HCT116 (cell line): ENCODE measurements around the gene SLC29A1. TPM values are rescaled to one million over a fixed set of nuclear protein-coding genes. Genes with fewer than 3 reads are reported as not detected.

ENCODE experiments used
- ATAC-seq: fragments of 200-7000 bp; cut with Tn5 transposase; 2 replicates; pipeline ENCODE4 v1.9.1; 2020; ENCODE audit warnings: mild to moderate bottlenecking, moderate library complexity
- BruUV-seq: library from RNA; stranded (reverse); fragments of 400-500 nt; replicated peaks from 2 replicates; lab custom pipeline; 2021; lab: Mats Ljungman, UMichigan
- CTCF ChIA-PET: fragments of 300-600 bp; sonication (Branson Sonifier 250); formaldehyde crosslinking; loops from one replicate; lab custom pipeline; 2021; ENCODE audit warnings: antibody characterized with exemption; lab: Charles Lee
- POLR2A ChIA-PET: fragments of 300-600, 350-600 bp; sonication (Branson Sonifier 250); formaldehyde crosslinking; loops from one replicate; lab custom pipeline; 2021; ENCODE audit warnings: antibody characterized with exemption; lab: Charles Lee
- RAD21 ChIA-PET, 2 experiments: fragments of 300-600 bp; sonication (Branson Sonifier 250); formaldehyde crosslinking; loops; one replicate each; lab custom pipeline; 2023; ENCODE audit warnings: low total read pairs in 2 of 2; ENCODE audit not compliant: uncharacterized antibody in 2 of 2, unreplicated experiment in 2 of 2, low non-redundant PET in 1 of 2; lab: Charles Lee
- DNase-seq: peaks from one replicate; pipeline ENCODE4 v3.0.0-alpha.2; 2010; ENCODE audit warnings: low read depth, low spot score
- H2AFZ ChIP-seq: fragments of 200-600 bp; shearing (Covaris generic), sonication (generic); 2 replicates; pipeline ENCODE4 v1.6.1; 2017; ENCODE audit warnings: low read depth, mixed run types, mixed read lengths, antibody characterized with exemption, low read length; ENCODE audit not compliant: poor library complexity, severe bottlenecking
- H3K27ac ChIP-seq: 2 replicates; pipeline ENCODE4 v1.5.1; 2012; ENCODE audit warnings: low read depth, low read length
- H3K27me3 ChIP-seq: fragments of 200-600 bp; sonication (generic); 2 replicates; pipeline ENCODE4 v1.6.1; 2016; ENCODE audit warnings: mixed run types, low read length, mixed read lengths; ENCODE audit not compliant: insufficient read depth
- H3K36me3 ChIP-seq, 2 experiments: fragments of 200-500 bp in 1 of 2; fragments of 200-600 bp in 1 of 2; sonication (Bioruptor generic) in 1 of 2; sonication (generic) in 1 of 2; 2 replicates each; pipeline versions ENCODE4 v1.5.1 to v1.6.1; 2014 to 2016; ENCODE audit warnings: low read length in 2 of 2, inconsistent platforms in 1 of 2, mixed read lengths in 1 of 2, mixed run types in 1 of 2; ENCODE audit not compliant: insufficient read depth in 2 of 2, control insufficient read depth in 1 of 2
- H3K4me1 ChIP-seq, 2 experiments: fragments of 200-600 bp in 1 of 2; sonication (generic) in 1 of 2; 2 replicates each; pipeline versions ENCODE4 v1.5.1 to v1.6.1; 2012 to 2017; ENCODE audit warnings: low read length in 2 of 2, inconsistent platforms in 1 of 2, mild to moderate bottlenecking in 1 of 2, mixed read lengths in 1 of 2, mixed run types in 1 of 2, moderate library complexity in 1 of 2; ENCODE audit not compliant: insufficient read depth in 2 of 2, control insufficient read depth in 1 of 2
- H3K4me2 ChIP-seq: fragments of 200-600 bp; sonication (generic); 2 replicates; pipeline ENCODE4 v1.6.1; 2017; ENCODE audit warnings: mixed run types, low read length, mixed read lengths
- H3K4me3 ChIP-seq, 2 experiments: fragments of 200-600 bp in 1 of 2; sonication (generic) in 1 of 2; replicated peaks in 1 of 2; 2 replicates each; pipeline ENCODE4 v1.5.1; 2011 to 2016; ENCODE audit warnings: low read length in 2 of 2, control low read depth in 1 of 2, low read depth in 1 of 2, mild to moderate bottlenecking in 1 of 2, mixed read lengths in 1 of 2, mixed run types in 1 of 2
- H3K79me2 ChIP-seq: fragments of 200-600 bp; sonication (generic); 2 replicates; pipeline ENCODE4 v1.6.1; 2017; ENCODE audit warnings: mild to moderate bottlenecking, mixed run types, low read length, moderate library complexity, mixed read lengths; ENCODE audit not compliant: insufficient read depth
- H3K9ac ChIP-seq: fragments of 200-600 bp; sonication (generic); 2 replicates; pipeline ENCODE4 v1.6.1; 2016; ENCODE audit warnings: low read length, mixed read lengths
- H3K9me2 ChIP-seq: fragments of 200-600 bp; sonication (generic), shearing (Covaris generic); 2 replicates; pipeline ENCODE4 v1.6.1; 2017; ENCODE audit warnings: mixed run types, mild to moderate bottlenecking, moderate library complexity; ENCODE audit not compliant: insufficient read depth
- H3K9me3 ChIP-seq, 2 experiments: fragments of 200-500 bp in 1 of 2; fragments of 200-600 bp in 1 of 2; sonication (Bioruptor generic) in 1 of 2; sonication (generic) in 1 of 2; 2 replicates each; pipeline ENCODE4 v1.6.1; 2014 to 2017; ENCODE audit warnings: low read length in 2 of 2, mixed read lengths in 2 of 2, inconsistent platforms in 1 of 2, low read depth in 1 of 2, mild to moderate bottlenecking in 1 of 2, mixed run types in 1 of 2, moderate library complexity in 1 of 2; ENCODE audit not compliant: control insufficient read depth in 1 of 2, insufficient read depth in 1 of 2
- H4K20me1 ChIP-seq: fragments of 200-600 bp; sonication (generic), shearing (Covaris generic); 2 replicates; pipeline ENCODE4 v1.6.1; 2017; ENCODE audit warnings: mixed run types, mild to moderate bottlenecking, moderate library complexity; ENCODE audit not compliant: insufficient read depth
- CBX3 ChIP-seq: IDR thresholded peaks from 2 replicates; pipeline ENCODE4 v1.6.1; 2012; ENCODE audit warnings: low read depth
- EGR1 ChIP-seq: IDR thresholded peaks from 2 replicates; pipeline ENCODE4 v1.6.1; 2012; ENCODE audit warnings: low read depth
- EZH2 ChIP-seq: fragments of 200-600 bp; sonication (generic); IDR thresholded peaks from 2 replicates; pipeline ENCODE4 v1.6.1; 2017; ENCODE audit warnings: antibody characterized with exemption, mixed run types
- JUND ChIP-seq: IDR thresholded peaks from 2 replicates; pipeline ENCODE4 v1.6.1; 2012
- RAD21 ChIP-seq: IDR thresholded peaks from 2 replicates; pipeline ENCODE4 v1.6.1; 2012; ENCODE audit warnings: low read depth, mild to moderate bottlenecking
- SRF ChIP-seq: IDR thresholded peaks from 2 replicates; pipeline ENCODE4 v1.6.1; 2012; ENCODE audit warnings: low read depth
- TCF7L2 ChIP-seq: IDR thresholded peaks from 2 replicates; pipeline ENCODE4 v1.7.0; 2011; ENCODE audit warnings: borderline replicate concordance, inconsistent platforms; ENCODE audit not compliant: insufficient read depth, insufficient read length; ENCODE audit errors: extremely low read depth
- ZFX ChIP-seq: fragments of 450-650 bp; IDR thresholded peaks from 2 replicates; pipeline ENCODE4 v1.6.1; 2017
- intact Hi-C: fragments of 100-400 bp; cut with micrococcal nuclease; formaldehyde crosslinking; loops from 2 replicates; pipeline ENCODE4 v1.10.0; 2022
- total RNA-seq: library from RNA; stranded (reverse); gene quantifications from one replicate; pipeline ENCODE4 v1.2.1, GENCODE V29; 2021; ENCODE audit not compliant: unreplicated experiment
- TF ChIP-seq, protein P1 (sequence below): IDR thresholded peaks from 2 replicates; pipeline ENCODE4 v1.6.1; 2012; ENCODE audit warnings: low read depth

Gene SLC29A1
- total RNA-seq, 1 experiment from 2014 or later = 67.6 TPM

DNA sequence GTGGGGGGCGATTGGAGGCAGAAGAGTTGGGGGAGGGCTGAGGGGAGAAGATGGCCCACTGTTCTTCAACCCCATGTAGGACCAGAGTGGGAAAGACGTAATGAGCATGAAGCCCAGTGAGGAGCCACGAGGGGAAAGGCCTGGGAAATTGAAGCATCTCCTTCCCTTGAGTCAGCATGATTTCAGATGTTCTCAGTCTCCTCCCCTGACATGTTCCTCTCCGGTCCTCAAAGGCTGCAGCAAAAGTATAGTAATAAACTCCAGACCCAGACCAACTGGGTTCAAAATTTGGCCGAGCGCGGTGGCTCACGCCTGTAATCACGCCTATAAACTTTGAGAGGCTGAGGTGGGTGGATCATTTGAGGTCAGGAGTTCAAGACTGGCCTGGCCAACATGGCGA lies 43.9 kb downstream of the SLC29A1 start:
- ChIA-PET RAD21 (no interaction called here), CTCF (interaction anchor here (1.2 to 2.9 kb wide), 4 partner anchors 10 to 72 kb away, joined by 3 to 36 read pairs (median 6); no protein-coding TSS in a partner anchor), POLR2A (interaction anchor here (1.2 kb wide), 1 partner anchor 11 kb away, joined by 3 read pairs; the partner anchor contains the start of gene SLC35B2)
- Histone ChIP-seq H2AFZ (no peak overlapping the region), H3K9me2 (no peaks in the 10 kb centered on the region), H3K9me3 (no peaks in the 10 kb centered on the region), H3K27me3 (no peaks in the 10 kb centered on the region), H3K79me2 (peaks cover 25% of the 10 kb centered on the region; the same call in 1 of the 2 replicates), H3K9ac (no peak overlapping the region), H4K20me1 (no peaks in the 10 kb centered on the region), H3K4me1 (peaks cover 7 to 26% of the 10 kb centered on the region in 2 experiments), H3K36me3 (no peaks in the 10 kb centered on the region), H3K4me3 (no peak overlapping the region), H3K27ac (no peak overlapping the region), H3K4me2 (no peak overlapping the region)
- TF ChIP-seq EGR1 = no peak
- TF ChIP-seq EZH2 = no peak
- no peak for TF ChIP-seq JUND
- TF ChIP-seq TCF7L2 = no peak
- TF ChIP-seq SRF = no peak
- TF ChIP-seq RAD21 = no peak
- TF ChIP-seq, protein P1, sequence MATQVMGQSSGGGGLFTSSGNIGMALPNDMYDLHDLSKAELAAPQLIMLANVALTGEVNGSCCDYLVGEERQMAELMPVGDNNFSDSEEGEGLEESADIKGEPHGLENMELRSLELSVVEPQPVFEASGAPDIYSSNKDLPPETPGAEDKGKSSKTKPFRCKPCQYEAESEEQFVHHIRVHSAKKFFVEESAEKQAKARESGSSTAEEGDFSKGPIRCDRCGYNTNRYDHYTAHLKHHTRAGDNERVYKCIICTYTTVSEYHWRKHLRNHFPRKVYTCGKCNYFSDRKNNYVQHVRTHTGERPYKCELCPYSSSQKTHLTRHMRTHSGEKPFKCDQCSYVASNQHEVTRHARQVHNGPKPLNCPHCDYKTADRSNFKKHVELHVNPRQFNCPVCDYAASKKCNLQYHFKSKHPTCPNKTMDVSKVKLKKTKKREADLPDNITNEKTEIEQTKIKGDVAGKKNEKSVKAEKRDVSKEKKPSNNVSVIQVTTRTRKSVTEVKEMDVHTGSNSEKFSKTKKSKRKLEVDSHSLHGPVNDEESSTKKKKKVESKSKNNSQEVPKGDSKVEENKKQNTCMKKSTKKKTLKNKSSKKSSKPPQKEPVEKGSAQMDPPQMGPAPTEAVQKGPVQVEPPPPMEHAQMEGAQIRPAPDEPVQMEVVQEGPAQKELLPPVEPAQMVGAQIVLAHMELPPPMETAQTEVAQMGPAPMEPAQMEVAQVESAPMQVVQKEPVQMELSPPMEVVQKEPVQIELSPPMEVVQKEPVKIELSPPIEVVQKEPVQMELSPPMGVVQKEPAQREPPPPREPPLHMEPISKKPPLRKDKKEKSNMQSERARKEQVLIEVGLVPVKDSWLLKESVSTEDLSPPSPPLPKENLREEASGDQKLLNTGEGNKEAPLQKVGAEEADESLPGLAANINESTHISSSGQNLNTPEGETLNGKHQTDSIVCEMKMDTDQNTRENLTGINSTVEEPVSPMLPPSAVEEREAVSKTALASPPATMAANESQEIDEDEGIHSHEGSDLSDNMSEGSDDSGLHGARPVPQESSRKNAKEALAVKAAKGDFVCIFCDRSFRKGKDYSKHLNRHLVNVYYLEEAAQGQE = no peak
- TF ChIP-seq ZFX = no peak
- no peak for TF ChIP-seq CBX3
- ATAC-seq (no peak), DNase-seq (no peak)
- intact Hi-C loops = loop anchor here (5.0 kb wide), 1 partner anchor 190 kb away; no protein-coding TSS in a partner anchor
- BruUV-seq = no TSS peak
